VCaP (cell line): ENCODE data around the gene GAL.

ENCODE experiments used
- H3K27ac ChIP-seq: fragments of 450-650 bp; 2 replicates; pipeline ENCODE4 v1.5.1; 2017
- CTCF ChIP-seq: fragments of 450-650 bp; conservative IDR thresholded peaks from 2 replicates; pipeline ENCODE4 v1.5.1; 2017; ENCODE audit warnings: mild to moderate bottlenecking, moderate library complexity

The GAL gene

DNA sequence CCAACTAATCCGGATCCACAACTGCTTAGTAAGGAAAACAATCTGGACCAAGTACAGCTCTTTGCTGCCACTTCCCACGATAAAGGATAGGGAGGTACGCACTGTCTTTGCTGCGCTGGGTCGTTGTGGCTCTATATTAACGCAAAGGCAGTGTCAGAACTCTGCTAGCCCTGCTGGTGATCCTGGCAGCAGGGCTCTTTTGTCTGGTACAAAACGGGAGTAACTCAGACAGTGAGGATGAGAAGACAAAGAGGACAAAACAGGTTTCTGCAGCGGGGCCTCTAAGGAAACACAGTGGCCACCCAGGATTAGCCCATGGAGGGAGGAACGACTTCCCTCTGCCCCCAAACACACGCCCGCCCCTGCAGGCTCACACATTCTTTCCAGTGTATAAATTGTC lies 26.1 kb downstream of the GAL start:
- TF ChIP-seq CTCF: no peak
- H3K27ac ChIP-seq: no peak overlapping the region

- H3K27ac ChIP-seq: no peak overlapping the region
- TF ChIP-seq CTCF: no peak
Measured at GRCh38 chr11:68711114-68711513, 26.8 kb downstream of the GAL start.

- no peak overlapping the region for H3K27ac ChIP-seq
- no peak for TF ChIP-seq CTCF
Measured at GRCh38 chr11:68714060-68714856, 29.9 kb downstream of the GAL start.

DNA sequence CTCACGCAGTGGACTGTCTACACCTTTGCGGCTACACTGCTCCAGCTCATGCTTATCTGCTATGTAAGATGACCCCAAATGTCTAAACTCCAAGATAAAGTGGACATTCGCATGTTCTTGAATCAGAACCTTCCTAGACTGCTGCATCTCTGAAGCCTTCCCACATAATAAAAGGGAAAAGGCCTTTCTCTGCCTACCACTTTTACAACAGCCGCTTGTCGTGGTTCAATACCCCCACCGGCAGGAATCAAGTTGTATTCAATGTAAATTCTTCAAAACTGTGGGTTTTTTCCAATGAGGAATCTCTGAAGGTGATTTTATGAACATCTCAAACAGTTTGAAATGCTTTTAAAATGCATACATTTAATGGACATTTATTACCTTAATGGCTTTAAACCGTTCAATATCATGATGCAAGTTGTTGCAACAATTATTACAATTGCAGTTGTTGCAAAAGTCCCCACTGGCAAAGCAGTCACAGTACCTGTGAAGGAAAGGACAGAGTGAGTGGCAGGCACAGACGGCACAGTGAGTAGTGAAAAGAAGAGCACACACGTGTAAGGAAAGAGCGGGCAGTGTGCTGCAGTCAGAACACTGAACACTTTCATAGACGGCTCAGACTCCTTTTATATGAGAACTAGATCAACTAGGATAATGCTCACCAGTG lies 31.2 kb downstream of the GAL start:
- no peak for TF ChIP-seq CTCF
- H3K27ac ChIP-seq: no peak overlapping the region

GRCh38 chr11:68721075-68721474 lies 36.7 kb downstream of the GAL start:
- H3K27ac ChIP-seq: no peak overlapping the region
- TF ChIP-seq CTCF: no peak

DNA sequence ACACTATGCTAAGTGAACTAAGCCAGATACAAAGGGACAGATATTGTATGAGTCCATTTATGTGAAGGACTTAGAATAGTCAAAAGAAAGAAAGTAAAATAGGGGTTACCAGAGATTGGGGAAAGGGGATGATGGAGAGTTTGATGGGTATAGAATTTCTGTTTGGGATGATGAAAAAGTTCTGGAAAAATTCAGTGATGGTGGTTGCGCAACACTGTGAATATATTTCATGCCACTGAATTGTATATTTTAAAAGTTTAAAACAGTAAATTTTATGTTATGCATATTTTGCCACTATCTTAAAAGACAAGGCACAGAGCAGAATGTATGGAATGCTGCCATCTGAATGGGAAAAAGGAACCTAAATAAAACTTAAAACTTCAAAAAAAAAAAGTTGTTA lies 37.8 kb downstream of the GAL start:
- no peak overlapping the region for H3K27ac ChIP-seq
- no peak for TF ChIP-seq CTCF

DNA sequence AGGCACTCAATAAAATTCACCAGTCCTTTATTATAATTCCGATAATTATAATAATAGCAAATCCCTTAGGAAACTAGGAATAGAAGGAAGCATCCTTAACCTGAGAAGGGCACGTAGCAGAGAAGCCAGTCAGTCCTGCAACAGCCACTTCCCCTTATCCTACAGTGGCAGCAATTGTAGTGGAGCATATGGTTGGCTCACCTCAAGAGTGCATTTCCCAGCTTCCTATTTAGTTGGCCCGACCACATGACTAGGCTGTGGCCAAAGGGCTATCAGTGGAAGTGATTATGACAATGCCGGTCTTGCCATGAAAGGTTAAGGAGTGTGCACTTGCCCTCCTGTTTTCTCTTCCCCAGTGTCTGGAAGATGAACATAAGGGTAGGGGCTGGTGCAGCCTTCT lies 39.9 kb downstream of the GAL start:
- no peak for TF ChIP-seq CTCF

More for the DNA sequence above, 39.9 kb downstream of the GAL start:
- H3K27ac ChIP-seq: no peak overlapping the region
